Measurements from ENCODE around the gene ECHDC1. TPM values are rescaled to one million over a fixed set of nuclear protein-coding genes. Genes with fewer than 3 reads are reported as not detected.

The ECHDC1 gene
- total RNA-seq, 2 donors from 2014 or later: 55.3 to 97.9 TPM

DNA sequence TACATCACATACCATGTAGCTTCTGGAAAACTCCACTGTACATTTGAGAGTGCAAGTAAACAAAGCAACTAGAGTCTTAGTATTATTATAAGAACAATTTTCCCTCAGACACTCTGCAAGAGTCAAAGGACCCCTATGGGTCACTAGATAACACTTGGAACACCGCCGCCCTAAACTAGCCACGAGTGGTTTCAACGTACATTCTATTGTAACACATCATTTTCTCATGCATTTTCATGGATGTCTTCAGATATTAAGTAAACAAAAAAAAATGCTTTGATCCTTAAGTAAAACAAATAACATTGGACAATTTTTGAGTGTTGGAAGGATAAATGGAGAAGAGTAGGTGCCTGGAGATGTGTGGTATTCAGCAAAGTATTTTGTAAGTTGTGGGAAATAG, 79.9 kb downstream of the ECHDC1 start:
- no peak for ATAC-seq
- DNase-seq: no peak
- intact Hi-C loops (cut with DNase I, micrococcal nuclease): no loop called here

DNA sequence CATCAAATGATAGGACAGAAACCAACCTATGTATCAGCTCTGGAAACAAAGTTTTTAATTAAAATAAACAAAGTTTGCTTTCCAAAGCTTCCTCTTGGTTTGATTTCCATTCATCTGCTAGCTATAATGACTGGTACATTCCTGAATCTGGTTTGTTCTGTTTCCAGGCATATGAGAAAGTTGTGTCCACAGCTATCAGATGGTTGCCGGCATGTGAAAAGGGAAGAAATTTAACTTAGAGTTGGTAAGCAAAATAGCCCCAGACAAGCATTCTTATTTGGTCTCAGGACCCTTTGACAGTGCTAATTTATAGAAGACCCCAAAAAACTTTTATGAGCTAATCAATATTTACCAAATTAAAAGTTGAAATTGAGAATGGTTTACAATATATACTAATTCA, 80.5 kb downstream of the ECHDC1 start:
- DNase-seq (no peak), ATAC-seq (no peak)
- intact Hi-C loops (cut with DNase I, micrococcal nuclease): no loop called here

DNA sequence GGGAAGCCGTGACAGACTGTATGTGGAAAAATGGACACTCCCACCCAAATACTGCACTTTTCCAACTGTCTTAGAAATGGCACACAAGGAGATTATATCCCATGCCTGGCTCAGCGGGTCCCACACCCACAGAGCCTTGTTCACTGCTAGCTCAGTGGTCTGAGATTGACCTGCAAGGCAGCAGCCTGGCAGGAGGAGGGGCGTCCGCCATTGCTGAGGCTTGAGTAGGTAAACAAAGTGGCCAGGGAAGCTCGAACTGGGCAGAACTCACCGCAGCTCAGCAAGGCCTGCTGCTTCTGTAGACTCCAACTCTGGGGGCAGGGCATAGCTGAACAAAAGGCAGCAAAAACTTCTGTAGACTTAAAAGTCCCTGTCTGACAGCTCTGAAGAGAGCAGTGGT, 88.1 kb downstream of the ECHDC1 start:
- ATAC-seq (no peak), DNase-seq (no peak)
- intact Hi-C loops (cut with DNase I, micrococcal nuclease): no loop called here

GRCh38 chr6:127249621-127250020, 93.8 kb downstream of the ECHDC1 start:
- ATAC-seq (no peak), DNase-seq (no peak)
- intact Hi-C loops (cut with DNase I, micrococcal nuclease): no loop called here

DNA sequence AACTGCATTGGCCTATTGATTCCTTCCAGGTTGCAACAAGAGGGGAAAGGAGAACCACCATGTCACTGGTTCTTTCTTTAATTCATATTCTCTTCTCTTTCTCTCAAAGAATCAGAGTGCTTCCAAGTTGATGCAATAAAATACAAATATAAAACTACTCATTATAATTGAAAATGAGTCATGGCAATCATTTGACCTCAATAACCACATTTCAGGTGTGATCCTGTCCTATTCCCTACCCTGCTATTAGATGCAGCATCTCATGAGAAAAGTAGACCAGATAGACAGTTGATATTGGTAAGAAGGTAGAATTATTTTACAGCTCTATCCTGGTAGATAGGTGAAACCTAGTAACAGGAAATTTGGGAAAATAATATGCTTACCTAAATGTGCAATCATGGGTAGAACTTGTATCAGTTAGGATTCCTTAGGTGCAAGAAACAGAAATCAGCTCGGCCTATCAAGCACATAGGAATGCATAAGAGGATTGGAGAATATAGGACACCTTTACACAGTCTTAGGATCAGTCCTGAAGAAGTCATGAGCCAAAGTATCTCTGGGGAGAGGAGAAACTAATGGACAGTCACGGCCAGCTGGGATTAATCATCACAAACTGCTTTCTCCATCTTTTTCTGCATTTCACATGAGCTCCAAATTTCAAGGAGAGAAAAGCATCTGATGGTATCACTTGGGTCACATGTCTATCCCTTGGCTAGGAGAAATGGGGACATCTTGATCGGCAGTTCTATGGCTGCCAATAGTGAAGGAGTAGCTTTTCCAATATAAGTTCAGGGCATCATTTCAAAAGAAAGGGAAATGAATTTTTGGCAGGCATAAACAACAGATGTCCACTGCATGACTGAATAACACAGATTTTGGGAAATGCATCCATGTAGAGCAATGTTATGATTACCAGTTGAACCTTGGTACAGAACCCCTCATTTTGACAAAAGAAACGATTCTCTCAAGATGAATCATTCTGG, 96.0 kb downstream of the ECHDC1 start:
- no peak for DNase-seq
- intact Hi-C loops (cut with DNase I, micrococcal nuclease): no loop called here
- ATAC-seq: no peak

- intact Hi-C loops (cut with DNase I, micrococcal nuclease): no loop called here
- no peak for ATAC-seq
These were observed 99.9 kb downstream of the ECHDC1 start for GRCh38 chr6:127243501-127243900.

More at GRCh38 chr6:127243501-127243900, 99.9 kb downstream of the ECHDC1 start:
- DNase-seq: no peak

Other genes starting within 250 kb of the ECHDC1 start
- gene RSPO3, start 224.9 kb downstream of the ECHDC1 start, total RNA-seq: 1 to 10 TPM; 2.3 to 6.2 TPM
- 10 to 100 TPM; 24.5 to 26.7 TPM for gene RNF146, start 76.7 kb downstream of the ECHDC1 start, total RNA-seq
- gene KIAA0408, start 115.8 kb upstream of the ECHDC1 start, total RNA-seq: 1 to 10 TPM; 1.5 to 6.5 TPM
- not detected for gene C6orf58, start 233.6 kb upstream of the ECHDC1 start, total RNA-seq

All from left colon (tissue), 2 donors.